GM12873 (cell line): ENCODE measurements around the gene DSG2.

Source experiments
- TF ChIP-seq, protein P1 (sequence below): IDR thresholded peaks from 2 replicates; pipeline ENCODE4 v1.5.1; 2012; ENCODE audit warnings: low read depth, mild to moderate bottlenecking, moderate library complexity, low read length, control low read depth; ENCODE audit not compliant: insufficient read depth; ENCODE audit errors: missing control alignments

The DSG2 gene

GRCh38 chr18:31483396-31483795, 14.6 kb upstream of the DSG2 start:
- TF ChIP-seq, protein P1, sequence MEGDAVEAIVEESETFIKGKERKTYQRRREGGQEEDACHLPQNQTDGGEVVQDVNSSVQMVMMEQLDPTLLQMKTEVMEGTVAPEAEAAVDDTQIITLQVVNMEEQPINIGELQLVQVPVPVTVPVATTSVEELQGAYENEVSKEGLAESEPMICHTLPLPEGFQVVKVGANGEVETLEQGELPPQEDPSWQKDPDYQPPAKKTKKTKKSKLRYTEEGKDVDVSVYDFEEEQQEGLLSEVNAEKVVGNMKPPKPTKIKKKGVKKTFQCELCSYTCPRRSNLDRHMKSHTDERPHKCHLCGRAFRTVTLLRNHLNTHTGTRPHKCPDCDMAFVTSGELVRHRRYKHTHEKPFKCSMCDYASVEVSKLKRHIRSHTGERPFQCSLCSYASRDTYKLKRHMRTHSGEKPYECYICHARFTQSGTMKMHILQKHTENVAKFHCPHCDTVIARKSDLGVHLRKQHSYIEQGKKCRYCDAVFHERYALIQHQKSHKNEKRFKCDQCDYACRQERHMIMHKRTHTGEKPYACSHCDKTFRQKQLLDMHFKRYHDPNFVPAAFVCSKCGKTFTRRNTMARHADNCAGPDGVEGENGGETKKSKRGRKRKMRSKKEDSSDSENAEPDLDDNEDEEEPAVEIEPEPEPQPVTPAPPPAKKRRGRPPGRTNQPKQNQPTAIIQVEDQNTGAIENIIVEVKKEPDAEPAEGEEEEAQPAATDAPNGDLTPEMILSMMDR = no peak

DNA sequence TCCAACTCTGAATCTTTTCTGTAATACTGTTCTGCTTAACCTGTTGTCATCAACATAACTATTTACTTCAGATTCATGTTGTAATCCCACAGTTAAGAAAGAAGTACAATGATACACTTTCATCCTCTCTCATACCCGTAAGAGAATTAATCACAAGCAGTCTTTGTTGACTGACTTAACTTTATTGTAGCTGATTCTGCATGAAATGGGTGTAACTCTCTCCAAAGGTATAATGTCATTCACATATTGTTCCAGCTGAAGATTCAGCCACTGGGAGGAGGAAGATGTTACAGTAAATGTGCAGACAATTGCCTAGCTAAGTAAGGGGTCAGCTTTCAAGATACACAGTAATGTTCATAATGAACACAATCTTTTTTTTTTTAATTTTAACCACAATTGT, 13.5 kb upstream of the DSG2 start:
- TF ChIP-seq, protein P1 = no peak

GRCh38 chr18:31486165-31486564, 11.8 kb upstream of the DSG2 start:
- TF ChIP-seq, protein P1 = no peak

GRCh38 chr18:31487246-31488015, 10.5 kb upstream of the DSG2 start:
- TF ChIP-seq, protein P1 = no peak

- TF ChIP-seq, protein P1 = no peak
These were observed 8.7 kb upstream of the DSG2 start for GRCh38 chr18:31489311-31489710.

GRCh38 chr18:31490387-31490786, 7.6 kb upstream of the DSG2 start:
- TF ChIP-seq, protein P1 = no peak

GRCh38 chr18:31490833-31491232, 7.1 kb upstream of the DSG2 start:
- TF ChIP-seq, protein P1 = no peak
